Esophagus (tissue), 2 donors: ENCODE data around the gene MARCHF3. TPM values are rescaled to one million over a fixed set of nuclear protein-coding genes. Genes with fewer than 3 reads are reported as not detected.

ENCODE experiments used
- H3K27ac ChIP-seq, 2 donors: one replicate each; pipeline ENCODE4 v1.5.1; 2013; ENCODE audit warnings: low read depth in 2 of 2, mild to moderate bottlenecking in 2 of 2, inconsistent platforms in 1 of 2, low read length in 1 of 2, moderate library complexity in 1 of 2
- H3K27me3 ChIP-seq, 2 donors: one replicate each; pipeline ENCODE4 v1.6.1; 2013; ENCODE audit warnings: low read length in 2 of 2, control low read depth in 1 of 2, mild to moderate bottlenecking in 1 of 2; ENCODE audit not compliant: insufficient read depth in 2 of 2, control insufficient read depth in 1 of 2
- H3K36me3 ChIP-seq, 2 donors: one replicate each; pipeline ENCODE4 v1.6.1; 2013; ENCODE audit warnings: low read length in 1 of 2; ENCODE audit not compliant: control insufficient read depth in 2 of 2, insufficient read depth in 2 of 2
- H3K4me1 ChIP-seq, 2 donors: one replicate each; pipeline ENCODE4 v1.6.1; 2013; ENCODE audit warnings: low read length in 1 of 2; ENCODE audit not compliant: control insufficient read depth in 2 of 2, insufficient read depth in 2 of 2
- H3K4me3 ChIP-seq, 2 donors: one replicate each; pipeline ENCODE4 v1.5.1; 2013; ENCODE audit warnings: low read length in 2 of 2, mild to moderate bottlenecking in 2 of 2, low read depth in 1 of 2, moderate library complexity in 1 of 2
- H3K9me3 ChIP-seq, 2 donors: one replicate each; pipeline ENCODE4 v1.6.1; 2013; ENCODE audit warnings: mild to moderate bottlenecking in 2 of 2, low read depth in 1 of 2, low read length in 1 of 2, moderate library complexity in 1 of 2; ENCODE audit not compliant: control insufficient read depth in 2 of 2, insufficient read depth in 1 of 2
- WGBS, 2 donors: extraction: QIAGEN DNeasy Blood & Tissue Kit; methylation state at CpG; one replicate each; pipeline ENCODE4 v1.1.7; 2013; 5-methylcytosine and 5-hydroxymethylcytosine counted together
- polyA plus RNA-seq, 2 donors: library from polyadenylated mRNA; stranded (reverse); fragments of 200-250 nt; gene quantifications; one replicate each; pipeline ENCODE4 v1.2.3, GENCODE V29; 2013
- donor health status: healthy with polysubstance abuse.
- donor health status: Bipolar disorder and iron deficiency.

MARCHF3 gene
- polyA plus RNA-seq, 2 donors: 1.5 to 2.4 TPM

- peaks cover 0 to 3% of the 10 kb centered on the region in 2 donors for H3K9me3 ChIP-seq
- H3K27me3 ChIP-seq: no peaks in the 10 kb centered on the region
- H3K4me1 ChIP-seq: no peaks in the 10 kb centered on the region
- WGBS, 2 donors: 46 to 63% methylated on average over 1 of the region's 1 CpG
- H3K27ac ChIP-seq: no peak overlapping the region
- H3K4me3 ChIP-seq: no peak overlapping the region
- no peaks in the 10 kb centered on the region for H3K36me3 ChIP-seq
These were observed 48.7 kb downstream of the MARCHF3 start for GRCh38 chr5:126981701-126982100.

- Histone ChIP-seq H3K27ac (no peak overlapping the region), H3K9me3 (peaks cover 0 to 3% of the 10 kb centered on the region in 2 donors), H3K4me1 (no peaks in the 10 kb centered on the region), H3K4me3 (no peak overlapping the region), H3K36me3 (no peaks in the 10 kb centered on the region), H3K27me3 (no peaks in the 10 kb centered on the region)
- 87 to 91% methylated on average over 2 of the region's 2 CpGs for WGBS, 2 donors
These were observed 49.1 kb downstream of the MARCHF3 start for GRCh38 chr5:126981222-126981621.

- Histone ChIP-seq H3K36me3 (no peaks in the 10 kb centered on the region), H3K27me3 (no peaks in the 10 kb centered on the region), H3K9me3 (peaks cover 0 to 3% of the 10 kb centered on the region in 2 donors), H3K27ac (no peak overlapping the region), H3K4me1 (no peaks in the 10 kb centered on the region), H3K4me3 (no peak overlapping the region)
- 82 to 84% methylated on average over 4 of the region's 4 CpGs for WGBS, 2 donors
These were observed 52.1 kb downstream of the MARCHF3 start for GRCh38 chr5:126978258-126978657.

GRCh38 chr5:126976520-126977172 is 53.7 kb downstream of the MARCHF3 start:
- 87 to 88% methylated on average over 6 of the region's 6 CpGs for WGBS, 2 donors
- no peaks in the 10 kb centered on the region for H3K27me3 ChIP-seq
- H3K9me3 ChIP-seq: no peaks in the 10 kb centered on the region
- H3K4me1 ChIP-seq: no peaks in the 10 kb centered on the region
- H3K4me3 ChIP-seq: no peak overlapping the region
- H3K27ac ChIP-seq: no peak overlapping the region
- no peaks in the 10 kb centered on the region for H3K36me3 ChIP-seq

- Histone ChIP-seq H3K36me3 (no peaks in the 10 kb centered on the region), H3K4me1 (no peaks in the 10 kb centered on the region), H3K27me3 (no peaks in the 10 kb centered on the region), H3K9me3 (no peaks in the 10 kb centered on the region), H3K27ac (no peak overlapping the region), H3K4me3 (no peak overlapping the region)
These were observed 54.6 kb downstream of the MARCHF3 start for GRCh38 chr5:126975796-126976195.

GRCh38 chr5:126973193-126973592 is 57.2 kb downstream of the MARCHF3 start:
- H3K27ac ChIP-seq: no peak overlapping the region
- 76 to 82% methylated on average over 6 of the region's 6 CpGs for WGBS, 2 donors

GRCh38 chr5:126972062-126972895 is 58.1 kb downstream of the MARCHF3 start:
- Histone ChIP-seq H3K27me3 (no peaks in the 10 kb centered on the region), H3K4me1 (no peaks in the 10 kb centered on the region), H3K4me3 (no peak overlapping the region), H3K27ac (no peak overlapping the region), H3K36me3 (no peaks in the 10 kb centered on the region), H3K9me3 (no peaks in the 10 kb centered on the region)
- WGBS, 2 donors: 47 to 56% methylated on average over 4 of the region's 4 CpGs

More at GRCh38 chr5:126973193-126973592, 57.2 kb downstream of the MARCHF3 start:
- Histone ChIP-seq H3K9me3 (no peaks in the 10 kb centered on the region), H3K36me3 (no peaks in the 10 kb centered on the region), H3K4me3 (no peak overlapping the region), H3K4me1 (no peaks in the 10 kb centered on the region), H3K27me3 (no peaks in the 10 kb centered on the region)

GRCh38 chr5:126971455-126972031 is 58.8 kb downstream of the MARCHF3 start:
- 90 to 94% methylated on average over 1 of the region's 1 CpG for WGBS, 2 donors
- Histone ChIP-seq H3K9me3 (no peaks in the 10 kb centered on the region), H3K4me3 (no peak overlapping the region), H3K27ac (no peak overlapping the region), H3K4me1 (no peaks in the 10 kb centered on the region), H3K27me3 (no peaks in the 10 kb centered on the region), H3K36me3 (no peaks in the 10 kb centered on the region)

- Histone ChIP-seq H3K27me3 (no peaks in the 10 kb centered on the region), H3K36me3 (no peaks in the 10 kb centered on the region), H3K9me3 (no peaks in the 10 kb centered on the region), H3K4me3 (no peak overlapping the region), H3K4me1 (no peaks in the 10 kb centered on the region), H3K27ac (no peak overlapping the region)
- 40 to 53% methylated on average over 2 of the region's 2 CpGs for WGBS, 2 donors
These were observed 59.8 kb downstream of the MARCHF3 start for GRCh38 chr5:126970517-126971017.
